ENCODE results near the gene RYR3.

GRCh38 chr15:33592864-33593263, 282.1 kb downstream of the RYR3 start:
- TF ChIP-seq CTCF (IDR thresholded peaks at IDR 0.05) (no peak), EZH2 (IDR thresholded peaks at IDR 0.05; ENCODE audit: borderline replicate concordance, insufficient read depth, low read depth, low read length, poor library complexity, severe bottlenecking) (no peak)
